Hepatocyte (in vitro differentiated cells): Measurements from ENCODE around the gene PYGL.

Source experiments
- EZH2 ChIP-seq: fragments of 200-600 bp; sonication (generic); IDR thresholded peaks from 2 replicates; pipeline ENCODE4 v1.6.1; 2016; ENCODE audit warnings: antibody characterized with exemption, mild to moderate bottlenecking, borderline replicate concordance
- TF ChIP-seq, protein P1 (sequence below): fragments of 200-600 bp; sonication (generic); IDR thresholded peaks from 2 replicates; pipeline ENCODE4 v1.5.1; 2016; ENCODE audit warnings: antibody characterized with exemption, mild to moderate bottlenecking; ENCODE audit not compliant: poor library complexity

DNA sequence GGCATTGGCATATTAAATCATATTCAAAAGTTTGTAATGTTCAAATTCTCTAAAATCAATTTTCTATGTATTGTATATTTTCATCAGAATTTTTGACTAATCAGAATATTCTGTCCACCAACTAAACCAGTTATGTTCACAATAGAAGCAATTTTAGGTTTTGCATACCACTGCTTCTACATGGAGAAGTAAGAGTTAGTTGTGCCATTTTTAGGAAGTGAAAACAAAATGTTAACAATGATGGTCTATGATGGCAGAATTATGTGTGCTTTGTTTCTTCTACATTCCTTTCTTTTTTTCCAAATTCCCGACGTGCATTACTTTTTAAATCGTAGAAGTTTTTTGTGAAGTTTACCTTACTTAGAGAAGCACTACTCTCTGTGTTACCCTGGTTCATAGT, 42.9 kb downstream of the PYGL start:
- TF ChIP-seq, protein P1, sequence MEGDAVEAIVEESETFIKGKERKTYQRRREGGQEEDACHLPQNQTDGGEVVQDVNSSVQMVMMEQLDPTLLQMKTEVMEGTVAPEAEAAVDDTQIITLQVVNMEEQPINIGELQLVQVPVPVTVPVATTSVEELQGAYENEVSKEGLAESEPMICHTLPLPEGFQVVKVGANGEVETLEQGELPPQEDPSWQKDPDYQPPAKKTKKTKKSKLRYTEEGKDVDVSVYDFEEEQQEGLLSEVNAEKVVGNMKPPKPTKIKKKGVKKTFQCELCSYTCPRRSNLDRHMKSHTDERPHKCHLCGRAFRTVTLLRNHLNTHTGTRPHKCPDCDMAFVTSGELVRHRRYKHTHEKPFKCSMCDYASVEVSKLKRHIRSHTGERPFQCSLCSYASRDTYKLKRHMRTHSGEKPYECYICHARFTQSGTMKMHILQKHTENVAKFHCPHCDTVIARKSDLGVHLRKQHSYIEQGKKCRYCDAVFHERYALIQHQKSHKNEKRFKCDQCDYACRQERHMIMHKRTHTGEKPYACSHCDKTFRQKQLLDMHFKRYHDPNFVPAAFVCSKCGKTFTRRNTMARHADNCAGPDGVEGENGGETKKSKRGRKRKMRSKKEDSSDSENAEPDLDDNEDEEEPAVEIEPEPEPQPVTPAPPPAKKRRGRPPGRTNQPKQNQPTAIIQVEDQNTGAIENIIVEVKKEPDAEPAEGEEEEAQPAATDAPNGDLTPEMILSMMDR: no peak
- TF ChIP-seq EZH2: no peak
